ENCODE measurements around the gene CDH18. TPM values are rescaled to one million over a fixed set of nuclear protein-coding genes. Genes with fewer than 3 reads are reported as not detected.

CDH18 gene
- total and polyA plus RNA-seq, 2 of the 4 experiments (the other 2 are of a cell fraction), result 0.24 to 1.1 TPM

- Histone ChIP-seq H3K14ac (replicated peaks; ENCODE audit: low read depth, low read length) (no peak overlapping the region), H3K9me3 (ENCODE audit: control insufficient read depth, insufficient read depth, low read length) (peaks cover 11% of the 10 kb centered on the region), H3K4me2 (ENCODE audit: low read depth, low read length) (no peak overlapping the region), H3K9me1 (ENCODE audit: insufficient read depth, low read length) (no peaks in the 10 kb centered on the region), H2BK15ac (ENCODE audit: low read depth, low read length) (no peak overlapping the region), H2AFZ (replicated peaks; ENCODE audit: low read length, poor library complexity) (no peak overlapping the region), H4K91ac (ENCODE audit: insufficient read depth, low read depth, low read length) (no peak overlapping the region), H3K23ac (ENCODE audit: low read depth, low read length) (no peak overlapping the region), H2BK20ac (ENCODE audit: low read depth, low read length) (no peak overlapping the region), H4K20me1 (ENCODE audit: insufficient read depth, low read length) (no peaks in the 10 kb centered on the region), H2AK5ac (ENCODE audit: low read depth, low read length) (no peak overlapping the region), H4K8ac (ENCODE audit: low read depth in 2 of 2, low read length in 2 of 2) (no peak overlapping the region), H3K36me3 (ENCODE audit: control insufficient read depth, insufficient read depth, low read length) (no peaks in the 10 kb centered on the region), H2AK9ac (replicated peaks; ENCODE audit: low read depth, low read length, poor library complexity) (no peak overlapping the region), H2BK5ac (ENCODE audit: low read depth, low read length, poor library complexity, severe bottlenecking) (no peak overlapping the region), H3K4me1 (ENCODE audit: control insufficient read depth, insufficient read depth, low read length) (no peaks in the 10 kb centered on the region), H3K27me3 (ENCODE audit: control insufficient read depth, insufficient read depth, low read length) (no peaks in the 10 kb centered on the region), H4K5ac (ENCODE audit: low read depth, low read length) (no peak overlapping the region), H3K79me1 (ENCODE audit: low read depth in 1 of 2, low read length in 2 of 2) (no peaks in the 10 kb centered on the region), H3K18ac (ENCODE audit: low read depth, low read length) (no peak overlapping the region), H3K9ac (ENCODE audit: low read depth, low read length) (no peak overlapping the region), H3K27ac (ENCODE audit: insufficient read depth, low read length) (no peak overlapping the region), H2BK120ac (ENCODE audit: low read depth, low read length) (no peak overlapping the region), H3K56ac (ENCODE audit: extremely low read depth, insufficient read depth, low read length) (no peak overlapping the region), H3K4me3 (ENCODE audit: insufficient read depth, low read depth, low read length) (no peak overlapping the region), H3K4ac (ENCODE audit: low read depth, low read length) (no peak overlapping the region)
- BruUV-seq (replicated peaks), result no TSS peak
- intact Hi-C loops (cut with micrococcal nuclease), result no loop called here
- ChIA-PET CTCF (no interaction called here), POLR2A (ENCODE audit: unreplicated experiment) (no interaction called here)
- DNase-seq (no peak), ATAC-seq (ENCODE audit: low read depth) (no peak)
- dilution Hi-C loops (cut with HindIII; ENCODE audit: low sequenced_read_pairs, unreplicated experiment), result no loop called here
- in situ Hi-C loops (cut with MboI; ENCODE audit: low sequenced_read_pairs), result no loop called here
- no peak for TF ChIP-seq FOS (IDR thresholded peaks at IDR 0.05; ENCODE audit: low read depth, low read length)
- no peak for TF ChIP-seq POLR2A (IDR thresholded peaks at IDR 0.05; ENCODE audit: low read depth, low read length)
- no peak for TF ChIP-seq ELK1 (IDR thresholded peaks at IDR 0.05; ENCODE audit: borderline replicate concordance, low read depth, low read length)
- no peak for TF ChIP-seq NFE2L2 (IDR thresholded peaks at IDR 0.05; ENCODE audit: low read depth, low read length)
- no peak for TF ChIP-seq RCOR1 (IDR thresholded peaks at IDR 0.05; ENCODE audit: insufficient replicate concordance, low read length)
- no peak for TF ChIP-seq CTCF (conservative IDR thresholded peaks at IDR 0.05; ENCODE audit: low read depth, low read length)
- no peak for TF ChIP-seq RFX5 (IDR thresholded peaks at IDR 0.05; ENCODE audit: low read depth, low read length)
- TF ChIP-seq BHLHE40 (IDR thresholded peaks at IDR 0.05; ENCODE audit: low read depth, low read length), result no peak
- TF ChIP-seq USF2 (IDR thresholded peaks at IDR 0.05; ENCODE audit: low read depth, low read length), result no peak
- no peak for TF ChIP-seq CEBPB (IDR thresholded peaks at IDR 0.05; ENCODE audit: low read depth, low read length)
- TF ChIP-seq SMC3 (IDR thresholded peaks at IDR 0.05; ENCODE audit: low read depth, low read length), result no peak
- no peak for TF ChIP-seq CHD1 (IDR thresholded peaks at IDR 0.05; ENCODE audit: low read depth, low read length)
- no CpG with 5 or more reads among the region's 2 CpGs for WGBS, 2 experiments (ENCODE audit: extremely low coverage in 2 of 2, insufficient read length in 1 of 2)
Measured at GRCh38 chr5:19568004-19568403, 420.0 kb downstream of the CDH18 start.
